Mesenchymal stem cell (in vitro differentiated cells and primary cell): ENCODE results near the gene ATP6V0A1.

ENCODE experiments used
- DNase-seq: peaks from one replicate; pipeline ENCODE4 v3.0.0-alpha.2; 2013
- H2AFZ ChIP-seq: one replicate; pipeline ENCODE4 v1.6.1; 2013; ENCODE audit warnings: low read depth, mild to moderate bottlenecking, control low read depth, inconsistent platforms, low read length, moderate library complexity
- H2AK5ac ChIP-seq: 2 replicates; pipeline ENCODE4 v1.6.1; 2013; ENCODE audit warnings: low read length, moderate library complexity, mild to moderate bottlenecking, inconsistent platforms; ENCODE audit not compliant: severe bottlenecking
- H2BK120ac ChIP-seq: one replicate; pipeline ENCODE4 v1.6.1; 2013; ENCODE audit warnings: low read depth, mild to moderate bottlenecking, inconsistent platforms, low read length, moderate library complexity
- H2BK12ac ChIP-seq, 2 experiments: one replicate each; pipeline ENCODE4 v1.6.1; 2013; ENCODE audit warnings: inconsistent platforms in 2 of 2, low read length in 2 of 2, mild to moderate bottlenecking in 2 of 2, moderate library complexity in 2 of 2, control low read depth in 1 of 2
- H2BK15ac ChIP-seq: one replicate; pipeline ENCODE4 v1.6.1; 2013; ENCODE audit warnings: mild to moderate bottlenecking, low read depth, inconsistent platforms; ENCODE audit not compliant: poor library complexity, severe bottlenecking
- H2BK5ac ChIP-seq: 2 replicates; pipeline ENCODE4 v1.6.1; 2013; ENCODE audit warnings: low read depth, mild to moderate bottlenecking, low read length, control low read depth, inconsistent platforms; ENCODE audit not compliant: poor library complexity, severe bottlenecking
- H3K14ac ChIP-seq, 2 experiments: one replicate each; pipeline ENCODE4 v1.6.1; 2013; ENCODE audit warnings: inconsistent platforms in 2 of 2, low read length in 2 of 2, control low read depth in 1 of 2, mild to moderate bottlenecking in 1 of 2, moderate library complexity in 1 of 2
- H3K18ac ChIP-seq, 2 experiments: one replicate each; pipeline ENCODE4 v1.6.1; 2013; ENCODE audit warnings: inconsistent platforms in 2 of 2, low read length in 2 of 2, control low read depth in 1 of 2, low read depth in 1 of 2, mild to moderate bottlenecking in 1 of 2
- H3K23ac ChIP-seq, 2 experiments: one replicate each; pipeline ENCODE4 v1.6.1; 2013; ENCODE audit warnings: inconsistent platforms in 2 of 2, low read length in 2 of 2, mild to moderate bottlenecking in 2 of 2, moderate library complexity in 2 of 2, control low read depth in 1 of 2
- H3K27ac ChIP-seq: 2 replicates; pipeline ENCODE4 v1.5.1; 2013; ENCODE audit warnings: mild to moderate bottlenecking, moderate library complexity, low read length, control low read depth, inconsistent platforms; ENCODE audit not compliant: poor library complexity, severe bottlenecking
- H3K27me3 ChIP-seq, 2 experiments: 2 replicates each; pipeline versions ENCODE4 v1.6.1 to v1.7.0; 2013; ENCODE audit warnings: low read length in 2 of 2, mild to moderate bottlenecking in 2 of 2, moderate library complexity in 2 of 2, control low read depth in 1 of 2, inconsistent platforms in 1 of 2; ENCODE audit not compliant: control insufficient read depth in 1 of 2, insufficient read depth in 1 of 2
- H3K36me3 ChIP-seq, 2 experiments: 2 replicates each; pipeline versions ENCODE4 v1.6.1 to v1.7.0; 2013; ENCODE audit warnings: low read length in 2 of 2, control low read depth in 1 of 2, inconsistent platforms in 1 of 2, low read depth in 1 of 2, mild to moderate bottlenecking in 1 of 2; ENCODE audit not compliant: insufficient read depth in 2 of 2, control insufficient read depth in 1 of 2
- H3K4ac ChIP-seq, 2 experiments: one replicate each; pipeline ENCODE4 v1.6.1; 2013; ENCODE audit warnings: inconsistent platforms in 2 of 2, low read length in 2 of 2, mild to moderate bottlenecking in 2 of 2, moderate library complexity in 2 of 2, control low read depth in 1 of 2, low read depth in 1 of 2
- H3K4me1 ChIP-seq: 2 replicates; pipeline ENCODE4 v1.6.1; 2013; ENCODE audit warnings: low read depth, low read length, control low read depth; ENCODE audit not compliant: control insufficient read depth, insufficient read depth
- H3K4me2 ChIP-seq: 2 replicates; pipeline ENCODE4 v1.6.1; 2013; ENCODE audit warnings: low read length, mild to moderate bottlenecking, inconsistent platforms; ENCODE audit not compliant: poor library complexity, severe bottlenecking
- H3K4me3 ChIP-seq, 2 experiments: 2 replicates each; pipeline versions ENCODE4 v1.5.1 to v1.7.0; 2013; ENCODE audit warnings: low read length in 2 of 2, mild to moderate bottlenecking in 2 of 2, control low read depth in 1 of 2, low read depth in 1 of 2; ENCODE audit not compliant: insufficient read depth in 1 of 2
- H3K79me1 ChIP-seq: replicated peaks from 2 replicates; pipeline ENCODE4 v1.6.1; 2013; ENCODE audit warnings: mild to moderate bottlenecking, control low read depth, low read length, inconsistent platforms; ENCODE audit not compliant: poor library complexity, severe bottlenecking
- H3K9ac ChIP-seq: 2 replicates; pipeline ENCODE4 v1.7.0; 2013; ENCODE audit warnings: mild to moderate bottlenecking, low read length, moderate library complexity
- H3K9me3 ChIP-seq: 2 replicates; pipeline ENCODE4 v1.7.0; 2013; ENCODE audit warnings: mild to moderate bottlenecking, low read length; ENCODE audit not compliant: control insufficient read depth
- H4K8ac ChIP-seq: one replicate; pipeline ENCODE4 v1.6.1; 2013; ENCODE audit warnings: inconsistent platforms, mild to moderate bottlenecking, low read length, moderate library complexity
- H4K91ac ChIP-seq: one replicate; pipeline ENCODE4 v1.6.1; 2013; ENCODE audit warnings: mild to moderate bottlenecking, low read length, inconsistent platforms
- WGBS: methylation state at CpG from one replicate; pipeline ENCODE4 v1.1.7; 2013; ENCODE audit warnings: mixed read lengths; 5-methylcytosine and 5-hydroxymethylcytosine counted together

The ATP6V0A1 gene

DNA sequence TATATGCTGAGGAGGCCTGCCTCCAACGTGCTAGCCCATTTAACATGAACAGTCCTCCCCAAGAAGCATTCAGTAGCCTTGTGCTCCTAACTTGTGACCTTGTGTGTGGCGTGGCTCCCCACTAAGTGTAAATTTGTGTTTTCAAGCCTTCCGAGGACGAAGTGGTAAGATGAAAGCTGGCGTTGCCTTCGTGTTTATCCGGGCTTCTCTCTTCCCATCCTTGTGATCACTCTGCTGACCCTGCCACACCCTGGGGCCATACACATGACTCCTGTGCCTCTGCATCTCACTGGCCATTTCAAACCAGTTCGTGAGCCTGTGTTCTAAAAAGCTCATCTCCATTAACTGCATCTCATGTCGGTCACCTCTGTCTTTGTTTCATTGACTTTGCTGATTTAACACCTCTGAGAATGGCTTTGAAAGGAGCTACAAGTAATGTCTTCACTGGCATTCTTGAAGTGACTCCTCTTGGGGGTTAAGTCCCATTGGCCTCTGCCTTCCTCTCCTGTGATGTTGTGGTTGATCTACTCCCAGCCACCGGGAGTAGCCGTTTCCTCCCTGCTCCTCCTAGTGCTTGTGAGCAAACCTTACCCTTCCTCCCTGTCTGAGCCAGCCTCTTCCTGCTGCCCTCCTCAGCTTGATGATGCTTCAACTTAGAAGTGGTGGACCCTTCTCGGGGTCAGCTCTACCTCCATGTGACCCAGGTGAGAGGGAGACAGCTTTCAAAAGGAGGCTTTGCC is 49.9 kb downstream of the ATP6V0A1 start:
- Histone ChIP-seq H3K79me1 (no peaks in the 10 kb centered on the region), H4K8ac (peak overlapping the region; percentile 36), H3K4ac (no peak overlapping the region), H3K4me2 (no peak overlapping the region), H3K27me3 (no peaks in the 10 kb centered on the region), H3K9me3 (no peaks in the 10 kb centered on the region), H3K27ac (no peak overlapping the region), H2AK5ac (no peak overlapping the region), H2AFZ (no peak overlapping the region), H3K4me1 (peaks cover 2% of the 10 kb centered on the region), H3K18ac (no peak overlapping the region), H2BK5ac (no peak overlapping the region), H2BK15ac (no peak overlapping the region), H4K91ac (no peak overlapping the region), H3K36me3 (peaks cover 44 to 72% of the 10 kb centered on the region in 2 experiments), H3K23ac (no peak overlapping the region), H2BK12ac (no peak overlapping the region), H2BK120ac (no peak overlapping the region), H3K4me3 (no peak overlapping the region), H3K9ac (no peak overlapping the region), H3K14ac (no peak overlapping the region)
- DNase-seq, result no peak
- WGBS, result 82% methylated on average over 12 of the region's 12 CpGs

- no peak overlapping the region for H2AK5ac ChIP-seq
- peaks cover 3% of the 10 kb centered on the region for H3K4me1 ChIP-seq
- no peak overlapping the region for H2BK12ac ChIP-seq
- H3K4me3 ChIP-seq, result no peak overlapping the region
- H3K79me1 ChIP-seq, result no peaks in the 10 kb centered on the region
- H3K9ac ChIP-seq, result no peak overlapping the region
- H3K9me3 ChIP-seq, result no peaks in the 10 kb centered on the region
- no peak overlapping the region for H3K27ac ChIP-seq
- H3K4ac ChIP-seq, result no peak overlapping the region
- H3K27me3 ChIP-seq, result no peaks in the 10 kb centered on the region
- H2BK5ac ChIP-seq, result no peak overlapping the region
- H4K8ac ChIP-seq, result no peak overlapping the region
- H3K36me3 ChIP-seq, result peaks cover 51 to 70% of the 10 kb centered on the region in 2 experiments
- H4K91ac ChIP-seq, result no peak overlapping the region
- no peak overlapping the region for H3K14ac ChIP-seq
- no peak overlapping the region for H2BK15ac ChIP-seq
- no peak overlapping the region for H3K4me2 ChIP-seq
- DNase-seq, result no peak
- no peak overlapping the region for H3K18ac ChIP-seq
- WGBS, result 96% methylated on average over 5 of the region's 5 CpGs
- H3K23ac ChIP-seq, result no peak overlapping the region
- H2AFZ ChIP-seq, result no peak overlapping the region
- H2BK120ac ChIP-seq, result no peak overlapping the region
These were observed 50.7 kb downstream of the ATP6V0A1 start for GRCh38 chr17:42509409-42509808.

DNA sequence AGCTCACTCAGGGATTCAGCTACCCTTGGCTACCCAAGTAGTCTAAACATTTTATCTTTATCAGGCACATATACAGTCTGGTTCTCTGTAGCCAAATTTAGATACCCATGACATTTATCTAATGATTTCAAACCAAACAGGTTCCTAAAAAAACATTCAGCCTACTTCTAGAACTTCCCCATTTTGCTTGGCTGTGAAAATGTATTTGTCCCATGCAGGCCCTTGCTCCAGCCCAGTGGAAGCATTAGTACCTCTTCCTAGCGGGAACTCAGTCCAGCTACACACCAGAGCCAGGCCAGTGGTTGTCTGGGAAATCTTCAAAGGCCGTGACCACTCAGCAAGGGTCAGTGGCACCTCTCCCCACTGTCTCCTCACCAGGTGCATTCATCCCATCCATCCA is 51.2 kb downstream of the ATP6V0A1 start:
- no peak for DNase-seq
- Histone ChIP-seq H4K8ac (no peak overlapping the region), H3K9me3 (no peaks in the 10 kb centered on the region), H2BK5ac (no peak overlapping the region), H3K18ac (no peak overlapping the region), H3K4me3 (no peak overlapping the region), H3K4ac (no peak overlapping the region), H3K23ac (no peak overlapping the region), H3K27ac (no peak overlapping the region), H2BK12ac (no peak overlapping the region), H3K79me1 (no peaks in the 10 kb centered on the region), H2AFZ (no peak overlapping the region), H2BK120ac (no peak overlapping the region), H2AK5ac (no peak overlapping the region), H3K14ac (no peak overlapping the region), H3K9ac (no peak overlapping the region), H3K4me2 (no peak overlapping the region), H3K36me3 (peaks cover 55 to 70% of the 10 kb centered on the region in 2 experiments), H2BK15ac (no peak overlapping the region), H3K4me1 (peaks cover 3% of the 10 kb centered on the region), H3K27me3 (no peaks in the 10 kb centered on the region), H4K91ac (no peak overlapping the region)
- WGBS, result 100% methylated on average over 2 of the region's 2 CpGs

- Histone ChIP-seq H2AK5ac (no peak overlapping the region), H2BK120ac (no peak overlapping the region), H2BK12ac (peak overlapping the region; percentile 30 to 85), H3K18ac (peak overlapping the region; percentile 37 to 70), H3K14ac (no peak overlapping the region), H3K23ac (no peak overlapping the region), H2BK5ac (no peak overlapping the region), H4K8ac (no peak overlapping the region), H3K9ac (peak overlapping the region; percentile 53), H3K4me1 (peaks cover 2% of the 10 kb centered on the region), H3K27ac (no peak overlapping the region), H3K27me3 (no peaks in the 10 kb centered on the region), H3K9me3 (no peaks in the 10 kb centered on the region), H3K79me1 (no peaks in the 10 kb centered on the region), H3K4me3 (no peak overlapping the region), H2AFZ (no peak overlapping the region), H3K4me2 (no peak overlapping the region), H4K91ac (peak overlapping the region; percentile 86), H2BK15ac (no peak overlapping the region), H3K36me3 (peaks cover 58 to 68% of the 10 kb centered on the region in 2 experiments), H3K4ac (no peak overlapping the region)
- DNase-seq, result no peak
- 93% methylated on average over 9 of the region's 9 CpGs for WGBS
These were observed 53.6 kb downstream of the ATP6V0A1 start for GRCh38 chr17:42512246-42512645.
